Mesenchymal stem cell (in vitro differentiated cells and primary cell): ENCODE measurements around the gene KLK13.

Experiments used
- DNase-seq: peaks from one replicate; pipeline ENCODE4 v3.0.0-alpha.2; 2013
- H2AFZ ChIP-seq: one replicate; pipeline ENCODE4 v1.6.1; 2013; ENCODE audit warnings: low read depth, mild to moderate bottlenecking, control low read depth, inconsistent platforms, low read length, moderate library complexity
- H2AK5ac ChIP-seq: 2 replicates; pipeline ENCODE4 v1.6.1; 2013; ENCODE audit warnings: low read length, moderate library complexity, mild to moderate bottlenecking, inconsistent platforms; ENCODE audit not compliant: severe bottlenecking
- H2BK120ac ChIP-seq: one replicate; pipeline ENCODE4 v1.6.1; 2013; ENCODE audit warnings: low read depth, mild to moderate bottlenecking, inconsistent platforms, low read length, moderate library complexity
- H2BK12ac ChIP-seq, 2 experiments: one replicate each; pipeline ENCODE4 v1.6.1; 2013; ENCODE audit warnings: inconsistent platforms in 2 of 2, low read length in 2 of 2, mild to moderate bottlenecking in 2 of 2, moderate library complexity in 2 of 2, control low read depth in 1 of 2
- H2BK15ac ChIP-seq: one replicate; pipeline ENCODE4 v1.6.1; 2013; ENCODE audit warnings: mild to moderate bottlenecking, low read depth, inconsistent platforms; ENCODE audit not compliant: poor library complexity, severe bottlenecking
- H2BK5ac ChIP-seq: 2 replicates; pipeline ENCODE4 v1.6.1; 2013; ENCODE audit warnings: low read depth, mild to moderate bottlenecking, low read length, control low read depth, inconsistent platforms; ENCODE audit not compliant: poor library complexity, severe bottlenecking
- H3K14ac ChIP-seq, 2 experiments: one replicate each; pipeline ENCODE4 v1.6.1; 2013; ENCODE audit warnings: inconsistent platforms in 2 of 2, low read length in 2 of 2, control low read depth in 1 of 2, mild to moderate bottlenecking in 1 of 2, moderate library complexity in 1 of 2
- H3K18ac ChIP-seq, 2 experiments: one replicate each; pipeline ENCODE4 v1.6.1; 2013; ENCODE audit warnings: inconsistent platforms in 2 of 2, low read length in 2 of 2, control low read depth in 1 of 2, low read depth in 1 of 2, mild to moderate bottlenecking in 1 of 2
- H3K23ac ChIP-seq, 2 experiments: one replicate each; pipeline ENCODE4 v1.6.1; 2013; ENCODE audit warnings: inconsistent platforms in 2 of 2, low read length in 2 of 2, mild to moderate bottlenecking in 2 of 2, moderate library complexity in 2 of 2, control low read depth in 1 of 2
- H3K27ac ChIP-seq: 2 replicates; pipeline ENCODE4 v1.5.1; 2013; ENCODE audit warnings: mild to moderate bottlenecking, moderate library complexity, low read length, control low read depth, inconsistent platforms; ENCODE audit not compliant: poor library complexity, severe bottlenecking
- H3K27me3 ChIP-seq, 2 experiments: 2 replicates each; pipeline versions ENCODE4 v1.6.1 to v1.7.0; 2013; ENCODE audit warnings: low read length in 2 of 2, mild to moderate bottlenecking in 2 of 2, moderate library complexity in 2 of 2, control low read depth in 1 of 2, inconsistent platforms in 1 of 2; ENCODE audit not compliant: control insufficient read depth in 1 of 2, insufficient read depth in 1 of 2
- H3K36me3 ChIP-seq, 2 experiments: 2 replicates each; pipeline versions ENCODE4 v1.6.1 to v1.7.0; 2013; ENCODE audit warnings: low read length in 2 of 2, control low read depth in 1 of 2, inconsistent platforms in 1 of 2, low read depth in 1 of 2, mild to moderate bottlenecking in 1 of 2; ENCODE audit not compliant: insufficient read depth in 2 of 2, control insufficient read depth in 1 of 2
- H3K4ac ChIP-seq, 2 experiments: one replicate each; pipeline ENCODE4 v1.6.1; 2013; ENCODE audit warnings: inconsistent platforms in 2 of 2, low read length in 2 of 2, mild to moderate bottlenecking in 2 of 2, moderate library complexity in 2 of 2, control low read depth in 1 of 2, low read depth in 1 of 2
- H3K4me1 ChIP-seq: 2 replicates; pipeline ENCODE4 v1.6.1; 2013; ENCODE audit warnings: low read depth, low read length, control low read depth; ENCODE audit not compliant: control insufficient read depth, insufficient read depth
- H3K4me2 ChIP-seq: 2 replicates; pipeline ENCODE4 v1.6.1; 2013; ENCODE audit warnings: low read length, mild to moderate bottlenecking, inconsistent platforms; ENCODE audit not compliant: poor library complexity, severe bottlenecking
- H3K4me3 ChIP-seq, 2 experiments: 2 replicates each; pipeline versions ENCODE4 v1.5.1 to v1.7.0; 2013; ENCODE audit warnings: low read length in 2 of 2, mild to moderate bottlenecking in 2 of 2, control low read depth in 1 of 2, low read depth in 1 of 2; ENCODE audit not compliant: insufficient read depth in 1 of 2
- H3K79me1 ChIP-seq: replicated peaks from 2 replicates; pipeline ENCODE4 v1.6.1; 2013; ENCODE audit warnings: mild to moderate bottlenecking, control low read depth, low read length, inconsistent platforms; ENCODE audit not compliant: poor library complexity, severe bottlenecking
- H3K9ac ChIP-seq: 2 replicates; pipeline ENCODE4 v1.7.0; 2013; ENCODE audit warnings: mild to moderate bottlenecking, low read length, moderate library complexity
- H3K9me3 ChIP-seq: 2 replicates; pipeline ENCODE4 v1.7.0; 2013; ENCODE audit warnings: mild to moderate bottlenecking, low read length; ENCODE audit not compliant: control insufficient read depth
- H4K8ac ChIP-seq: one replicate; pipeline ENCODE4 v1.6.1; 2013; ENCODE audit warnings: inconsistent platforms, mild to moderate bottlenecking, low read length, moderate library complexity
- H4K91ac ChIP-seq: one replicate; pipeline ENCODE4 v1.6.1; 2013; ENCODE audit warnings: mild to moderate bottlenecking, low read length, inconsistent platforms
- WGBS: methylation state at CpG from one replicate; pipeline ENCODE4 v1.1.7; 2013; ENCODE audit warnings: mixed read lengths; 5-methylcytosine and 5-hydroxymethylcytosine counted together

Gene KLK13

GRCh38 chr19:51091895-51092873 lies 27.3 kb upstream of the KLK13 start:
- no peak overlapping the region for H2BK5ac ChIP-seq
- H2BK12ac ChIP-seq, result no peak overlapping the region
- no peak overlapping the region for H3K4ac ChIP-seq
- no peak overlapping the region for H2AK5ac ChIP-seq
- DNase-seq, result no peak
- no peak overlapping the region for H2BK120ac ChIP-seq
- H3K27me3 ChIP-seq, result no peaks in the 10 kb centered on the region
- H2BK15ac ChIP-seq, result no peak overlapping the region
- no peak overlapping the region for H3K4me3 ChIP-seq
- no peak overlapping the region for H4K8ac ChIP-seq
- H3K18ac ChIP-seq, result no peak overlapping the region
- no peak overlapping the region for H3K4me2 ChIP-seq
- H3K36me3 ChIP-seq, result peaks cover 3% of the 10 kb centered on the region in 2 experiments
- H3K9ac ChIP-seq, result no peak overlapping the region
- H4K91ac ChIP-seq, result no peak overlapping the region
- no peak overlapping the region for H3K23ac ChIP-seq
- no peaks in the 10 kb centered on the region for H3K9me3 ChIP-seq
- H2AFZ ChIP-seq, result no peak overlapping the region
- H3K4me1 ChIP-seq, result peaks cover 4% of the 10 kb centered on the region
- no peak overlapping the region for H3K27ac ChIP-seq
- no peak overlapping the region for H3K14ac ChIP-seq
- 80% methylated on average over 13 of the region's 16 CpGs for WGBS
- H3K79me1 ChIP-seq, result peaks cover 6% of the 10 kb centered on the region

- no peak overlapping the region for H3K9ac ChIP-seq
- no peak overlapping the region for H4K91ac ChIP-seq
- H2BK120ac ChIP-seq, result no peak overlapping the region
- H3K27ac ChIP-seq, result no peak overlapping the region
- no peak overlapping the region for H3K23ac ChIP-seq
- H2BK15ac ChIP-seq, result no peak overlapping the region
- no peak overlapping the region for H2AFZ ChIP-seq
- no peak overlapping the region for H3K4me3 ChIP-seq
- no peak overlapping the region for H2BK5ac ChIP-seq
- H2BK12ac ChIP-seq, result no peak overlapping the region
- H4K8ac ChIP-seq, result no peak overlapping the region
- no peaks in the 10 kb centered on the region for H3K27me3 ChIP-seq
- no peak overlapping the region for H2AK5ac ChIP-seq
- WGBS, result 96% methylated on average over 10 of the region's 10 CpGs
- H3K36me3 ChIP-seq, result peaks cover 3% of the 10 kb centered on the region in 2 experiments
- H3K4ac ChIP-seq, result no peak overlapping the region
- H3K4me2 ChIP-seq, result no peak overlapping the region
- H3K79me1 ChIP-seq, result peaks cover 2% of the 10 kb centered on the region
- no peak overlapping the region for H3K18ac ChIP-seq
- peaks cover 4% of the 10 kb centered on the region for H3K4me1 ChIP-seq
- H3K14ac ChIP-seq, result no peak overlapping the region
- no peak for DNase-seq
- H3K9me3 ChIP-seq, result no peaks in the 10 kb centered on the region
Measured at GRCh38 chr19:51091126-51091525, 26.2 kb upstream of the KLK13 start.

- Histone ChIP-seq H3K27me3 (no peaks in the 10 kb centered on the region), H3K14ac (no peak overlapping the region), H3K27ac (no peak overlapping the region), H3K9ac (no peak overlapping the region), H2BK120ac (no peak overlapping the region), H3K4me3 (no peak overlapping the region), H3K18ac (no peak overlapping the region), H3K36me3 (peaks cover 3% of the 10 kb centered on the region in 2 experiments), H3K23ac (no peak overlapping the region), H3K4ac (no peak overlapping the region), H4K8ac (no peak overlapping the region), H2AFZ (no peak overlapping the region), H2BK15ac (no peak overlapping the region), H3K4me2 (no peak overlapping the region), H3K79me1 (no peaks in the 10 kb centered on the region), H2BK12ac (no peak overlapping the region), H3K9me3 (no peaks in the 10 kb centered on the region), H2BK5ac (no peak overlapping the region), H4K91ac (no peak overlapping the region), H3K4me1 (peaks cover 4% of the 10 kb centered on the region), H2AK5ac (no peak overlapping the region)
- WGBS, result 81% methylated on average over 4 of the region's 8 CpGs
- DNase-seq, result no peak
Measured at GRCh38 chr19:51090471-51090870, 25.6 kb upstream of the KLK13 start.

GRCh38 chr19:51089786-51090185 lies 24.9 kb upstream of the KLK13 start:
- 93% methylated on average over 17 of the region's 17 CpGs for WGBS
- H3K27me3 ChIP-seq, result no peaks in the 10 kb centered on the region
- H2BK120ac ChIP-seq, result no peak overlapping the region

More at GRCh38 chr19:51089786-51090185, 24.9 kb upstream of the KLK13 start:
- H3K27ac ChIP-seq, result no peak overlapping the region
- no peak overlapping the region for H3K23ac ChIP-seq
- H3K4ac ChIP-seq, result no peak overlapping the region
- no peak overlapping the region for H2AFZ ChIP-seq
- no peak overlapping the region for H3K18ac ChIP-seq
- H2BK12ac ChIP-seq, result no peak overlapping the region
- peaks cover 4% of the 10 kb centered on the region for H3K4me1 ChIP-seq
- H3K4me3 ChIP-seq, result no peak overlapping the region
- no peaks in the 10 kb centered on the region for H3K36me3 ChIP-seq
- H3K14ac ChIP-seq, result no peak overlapping the region
- no peak overlapping the region for H3K4me2 ChIP-seq
- no peak overlapping the region for H4K8ac ChIP-seq
- no peaks in the 10 kb centered on the region for H3K79me1 ChIP-seq
- H2BK5ac ChIP-seq, result no peak overlapping the region
- no peaks in the 10 kb centered on the region for H3K9me3 ChIP-seq
- no peak overlapping the region for H2AK5ac ChIP-seq
- no peak overlapping the region for H4K91ac ChIP-seq
- no peak for DNase-seq
- H2BK15ac ChIP-seq, result no peak overlapping the region
- no peak overlapping the region for H3K9ac ChIP-seq
